ENCODE data around the gene KCNG3. TPM values are rescaled to one million over a fixed set of nuclear protein-coding genes. Genes with fewer than 3 reads are reported as not detected.

The KCNG3 gene
- total RNA-seq, 1 experiment from 2014 or later, result 0.94 TPM

- intact Hi-C loops (cut with micrococcal nuclease; ENCODE audit: unreplicated experiment), result no loop called here
- CTCF ChIA-PET, result interaction anchor here (0.7 kb wide), 1 partner anchor 1826 kb away, joined by 3 read pairs; no protein-coding TSS in a partner anchor
- Mint-ChIP-seq H3K4me1 (ENCODE audit: low read depth, unreplicated experiment) (no peaks in the 10 kb centered on the region), H3K4me3 (ENCODE audit: low read depth, unreplicated experiment) (no peak overlapping the region), H3K36me3 (ENCODE audit: insufficient read depth, unreplicated experiment) (no peaks in the 10 kb centered on the region), H3K9me3 (ENCODE audit: low read depth, unreplicated experiment) (no peaks in the 10 kb centered on the region), H3K27me3 (ENCODE audit: unreplicated experiment) (no peaks in the 10 kb centered on the region), H3K27ac (ENCODE audit: unreplicated experiment) (no peak overlapping the region)
- BruUV-seq (replicated peaks), result no TSS peak
- TF ChIP-seq, protein P1, sequence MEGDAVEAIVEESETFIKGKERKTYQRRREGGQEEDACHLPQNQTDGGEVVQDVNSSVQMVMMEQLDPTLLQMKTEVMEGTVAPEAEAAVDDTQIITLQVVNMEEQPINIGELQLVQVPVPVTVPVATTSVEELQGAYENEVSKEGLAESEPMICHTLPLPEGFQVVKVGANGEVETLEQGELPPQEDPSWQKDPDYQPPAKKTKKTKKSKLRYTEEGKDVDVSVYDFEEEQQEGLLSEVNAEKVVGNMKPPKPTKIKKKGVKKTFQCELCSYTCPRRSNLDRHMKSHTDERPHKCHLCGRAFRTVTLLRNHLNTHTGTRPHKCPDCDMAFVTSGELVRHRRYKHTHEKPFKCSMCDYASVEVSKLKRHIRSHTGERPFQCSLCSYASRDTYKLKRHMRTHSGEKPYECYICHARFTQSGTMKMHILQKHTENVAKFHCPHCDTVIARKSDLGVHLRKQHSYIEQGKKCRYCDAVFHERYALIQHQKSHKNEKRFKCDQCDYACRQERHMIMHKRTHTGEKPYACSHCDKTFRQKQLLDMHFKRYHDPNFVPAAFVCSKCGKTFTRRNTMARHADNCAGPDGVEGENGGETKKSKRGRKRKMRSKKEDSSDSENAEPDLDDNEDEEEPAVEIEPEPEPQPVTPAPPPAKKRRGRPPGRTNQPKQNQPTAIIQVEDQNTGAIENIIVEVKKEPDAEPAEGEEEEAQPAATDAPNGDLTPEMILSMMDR (IDR thresholded peaks at IDR 0.05; ENCODE audit: unreplicated experiment), result no peak
- DNase-seq, result no peak
These were observed 37.5 kb downstream of the KCNG3 start for GRCh38 chr2:42456126-42456839.

DNA sequence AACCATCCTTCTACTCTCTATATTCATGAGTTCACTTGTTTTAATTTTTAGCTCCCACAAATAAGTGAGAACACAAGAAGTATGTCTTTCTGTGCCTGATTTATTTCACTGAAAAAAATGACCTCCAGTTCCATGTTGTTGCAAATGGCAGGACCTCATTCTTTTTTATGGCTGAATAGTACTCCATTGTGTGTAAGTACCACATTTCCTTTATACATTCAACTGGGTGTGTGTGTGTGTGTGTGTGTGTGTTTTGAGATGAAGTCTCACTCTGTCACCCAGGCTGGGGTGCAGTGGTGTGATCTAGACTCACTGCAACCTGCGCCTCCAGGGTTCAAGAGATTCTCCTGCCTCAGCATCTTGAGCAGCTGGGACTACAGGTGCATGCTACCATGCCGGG lies 41.2 kb downstream of the KCNG3 start:
- CTCF ChIA-PET, result no interaction called here
- Mint-ChIP-seq H3K4me1 (ENCODE audit: low read depth, unreplicated experiment) (no peaks in the 10 kb centered on the region), H3K36me3 (ENCODE audit: insufficient read depth, unreplicated experiment) (no peaks in the 10 kb centered on the region), H3K27ac (ENCODE audit: unreplicated experiment) (no peak overlapping the region), H3K4me3 (ENCODE audit: low read depth, unreplicated experiment) (no peak overlapping the region), H3K9me3 (ENCODE audit: low read depth, unreplicated experiment) (no peaks in the 10 kb centered on the region), H3K27me3 (ENCODE audit: unreplicated experiment) (no peaks in the 10 kb centered on the region)
- intact Hi-C loops (cut with micrococcal nuclease; ENCODE audit: unreplicated experiment), result no loop called here
- no peak for DNase-seq
- BruUV-seq (replicated peaks), result no TSS peak
- TF ChIP-seq, protein P1 (IDR thresholded peaks at IDR 0.05; ENCODE audit: unreplicated experiment), result no peak

- no peak overlapping the region for H3K27ac Mint-ChIP-seq (ENCODE audit: unreplicated experiment)
These were observed 43.6 kb downstream of the KCNG3 start for GRCh38 chr2:42450136-42450535.

DNA sequence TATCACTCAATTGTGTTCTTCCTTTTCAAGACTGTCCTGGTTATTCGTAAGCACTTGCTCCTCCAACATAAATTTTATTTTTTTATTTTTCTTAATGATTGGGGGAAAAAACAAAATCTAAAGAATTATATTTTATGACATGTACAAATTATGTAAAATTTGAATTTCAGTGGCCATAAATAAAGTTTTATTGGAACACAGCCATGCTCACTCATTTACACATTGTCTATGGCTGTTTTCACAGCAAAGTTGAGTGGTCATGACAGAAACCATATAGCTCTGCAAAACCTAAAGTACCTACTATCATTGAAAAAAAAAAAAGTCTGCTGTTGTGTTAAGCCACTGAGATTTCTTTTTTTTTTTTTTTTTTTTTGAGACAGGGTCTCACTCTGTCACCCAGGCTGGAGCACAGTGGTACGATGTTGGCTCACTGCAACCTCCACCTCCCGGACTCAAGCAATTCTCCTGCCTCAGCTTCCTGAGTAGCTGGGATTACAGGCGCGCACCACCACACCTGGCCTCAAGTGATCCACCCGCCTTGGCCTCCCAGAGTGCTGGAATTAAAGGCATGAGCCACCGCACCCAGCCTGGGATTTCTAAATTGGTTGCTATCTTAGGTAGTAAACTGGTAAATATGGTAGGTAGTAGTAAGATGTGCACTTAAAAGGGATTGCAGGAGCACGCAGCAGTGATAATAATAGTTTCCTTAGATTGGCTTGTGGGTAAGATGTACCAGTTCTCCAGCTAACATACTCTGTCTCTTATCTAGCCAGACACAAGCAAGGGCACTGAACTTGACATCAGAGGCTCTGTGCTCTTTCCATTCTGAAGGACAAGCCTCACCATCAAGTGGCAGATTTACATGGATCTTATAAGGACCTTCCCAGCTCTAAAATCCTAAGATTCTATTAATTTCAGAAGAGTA lies 44.4 kb downstream of the KCNG3 start:
- TF ChIP-seq, protein P1 (IDR thresholded peaks at IDR 0.05; ENCODE audit: unreplicated experiment), result no peak
- CTCF ChIA-PET, result interaction anchor here (0.6 kb wide), 2 partner anchors 23 to 44 kb away, joined by 4 read pairs; partner anchors contain the start of gene KCNG3
- no peak for DNase-seq
- intact Hi-C loops (cut with micrococcal nuclease; ENCODE audit: unreplicated experiment), result no loop called here
- no TSS peak for BruUV-seq (replicated peaks)
- Mint-ChIP-seq H3K27ac (ENCODE audit: unreplicated experiment) (no peak overlapping the region), H3K9me3 (ENCODE audit: low read depth, unreplicated experiment) (no peaks in the 10 kb centered on the region), H3K27me3 (ENCODE audit: unreplicated experiment) (no peaks in the 10 kb centered on the region), H3K4me3 (ENCODE audit: low read depth, unreplicated experiment) (no peak overlapping the region), H3K4me1 (ENCODE audit: low read depth, unreplicated experiment) (no peaks in the 10 kb centered on the region), H3K36me3 (ENCODE audit: insufficient read depth, unreplicated experiment) (no peaks in the 10 kb centered on the region)

More at GRCh38 chr2:42450136-42450535, 43.6 kb downstream of the KCNG3 start:
- TF ChIP-seq, protein P1 (IDR thresholded peaks at IDR 0.05; ENCODE audit: unreplicated experiment), result no peak
- intact Hi-C loops (cut with micrococcal nuclease; ENCODE audit: unreplicated experiment), result no loop called here
- no peak for DNase-seq
- Mint-ChIP-seq H3K4me1 (ENCODE audit: low read depth, unreplicated experiment) (no peaks in the 10 kb centered on the region), H3K4me3 (ENCODE audit: low read depth, unreplicated experiment) (no peak overlapping the region), H3K27me3 (ENCODE audit: unreplicated experiment) (no peaks in the 10 kb centered on the region), H3K9me3 (ENCODE audit: low read depth, unreplicated experiment) (no peaks in the 10 kb centered on the region), H3K36me3 (ENCODE audit: insufficient read depth, unreplicated experiment) (no peaks in the 10 kb centered on the region)
- CTCF ChIA-PET, result no interaction called here
- BruUV-seq (replicated peaks), result no TSS peak

Data from Calu3 (cell line).